ENCODE results near the gene ZFP62. TPM values are rescaled to one million over a fixed set of nuclear protein-coding genes. Genes with fewer than 3 reads are reported as not detected.

The ZFP62 gene
- polyA plus RNA-seq, 4 donors: 56.2 to 70.2 (median 64.1) TPM

Other genes with a start within 250 kb of the ZFP62 start
- gene FLT4, start 211.7 kb downstream of the ZFP62 start, polyA plus RNA-seq (ENCODE audit: insufficient read length in 4 of 4): 10 to 100 TPM; 25.4 to 32.7 (median 28.9) TPM
- not detected for gene OR2Y1, start 121.2 kb downstream of the ZFP62 start, polyA plus RNA-seq (ENCODE audit: insufficient read length in 4 of 4)
- gene MGAT1, start 58.5 kb downstream of the ZFP62 start, polyA plus RNA-seq (ENCODE audit: insufficient read length in 4 of 4): 10 to 100 TPM; 73.1 to 91.9 (median 81.0) TPM
- gene BTNL8, start 37.9 kb upstream of the ZFP62 start, polyA plus RNA-seq (ENCODE audit: insufficient read length in 4 of 4): under 1 TPM; 0.24 to 0.71 (median 0.57) TPM
- gene BTNL3, start 127.6 kb upstream of the ZFP62 start, polyA plus RNA-seq (ENCODE audit: insufficient read length in 4 of 4): under 1 TPM in 3 of 4 donors, not detected in 1; 0.09 to 0.12 (median 0.10) TPM
- 10 to 100 TPM in 1 of 4 donors, 1 to 10 TPM in 3; 7.0 to 12.1 (median 8.0) TPM for gene BTNL9, start 179.0 kb upstream of the ZFP62 start, polyA plus RNA-seq (ENCODE audit: insufficient read length in 4 of 4)

All from right renal pelvis (tissue), 4 donors.